Left lung (tissue), 10 donors: ENCODE data around the gene AKAP12. TPM values are rescaled to one million over a fixed set of nuclear protein-coding genes. Genes with fewer than 3 reads are reported as not detected.

Source experiments
- ATAC-seq: fragments of 200-7000 bp; cut with Tn5 transposase; one replicate; pipeline ENCODE4 v1.9.1; 2020; ENCODE audit warnings: moderate library complexity
- DNase-seq, 4 donors: peaks; one replicate each; pipeline ENCODE4 v3.0.0-alpha.2; 2013 to 2020
- H3K27ac ChIP-seq, 2 donors: fragments of 200-600 bp; sonication (generic) in 1 of 2; one replicate each; pipeline versions ENCODE4 v1.5.0 to v1.8.0; 2020 to 2021
- H3K27me3 ChIP-seq, 2 donors: fragments of 200-600 bp; sonication (generic) in 1 of 2; one replicate each; pipeline versions ENCODE4 v1.5.0 to v1.8.0; 2020 to 2021
- H3K36me3 ChIP-seq, 2 donors: fragments of 200-600 bp; sonication (generic) in 1 of 2; one replicate each; pipeline versions ENCODE4 v1.5.0 to v1.8.0; 2020 to 2021
- H3K4me1 ChIP-seq, 2 donors: fragments of 200-600 bp; one replicate each; pipeline ENCODE4 v1.8.0; 2021
- H3K4me3 ChIP-seq, 2 donors: fragments of 200-600 bp; sonication (generic) in 1 of 2; one replicate each; pipeline versions ENCODE4 v1.5.0 to v1.8.0; 2020 to 2021; ENCODE audit warnings: mild to moderate bottlenecking in 1 of 2
- H3K9me3 ChIP-seq, 2 donors: fragments of 200-600 bp; sonication (generic) in 1 of 2; one replicate each; pipeline versions ENCODE4 v1.5.0 to v1.8.0; 2020 to 2021
- intact Hi-C, 2 donors: fragments of 100-400 bp; cut with DNase I; formaldehyde crosslinking; loops; one replicate each; pipeline versions ENCODE4 v1.11.2 to v1.14.2; 2022
- polyA plus RNA-seq, 6 donors: library from polyadenylated mRNA; unstranded; fragments of 120-200 nt; gene quantifications; one replicate each; pipeline ENCODE4 v1.2.1, GENCODE V29; 2013; ENCODE audit not compliant: insufficient read length in 6 of 6
- total RNA-seq, 2 donors: library from RNA; stranded (reverse); fragmentation: NEBNext Ultra II Directional; extraction: Animal tissue kit (Norgen Biotek cat#: 25700); gene quantifications; one replicate each; pipeline ENCODE4 v1.2.1, GENCODE V29; 2021
- TF ChIP-seq, protein P1 (sequence below), 2 donors: fragments of 200-600 bp; sonication (generic) in 1 of 2; IDR thresholded peaks; one replicate each; pipeline versions ENCODE4 v1.5.0 to v1.8.0; 2021; ENCODE audit warnings: antibody characterized with exemption in 2 of 2
- donor health status: DM: no; HTN: yes; CAD: no.
- donor health status: DM: no; HTN: no; CAD: no.

AKAP12 gene
- total and polyA plus RNA-seq, 8 donors, result 28.9 to 125 (median 98.7) TPM

DNA sequence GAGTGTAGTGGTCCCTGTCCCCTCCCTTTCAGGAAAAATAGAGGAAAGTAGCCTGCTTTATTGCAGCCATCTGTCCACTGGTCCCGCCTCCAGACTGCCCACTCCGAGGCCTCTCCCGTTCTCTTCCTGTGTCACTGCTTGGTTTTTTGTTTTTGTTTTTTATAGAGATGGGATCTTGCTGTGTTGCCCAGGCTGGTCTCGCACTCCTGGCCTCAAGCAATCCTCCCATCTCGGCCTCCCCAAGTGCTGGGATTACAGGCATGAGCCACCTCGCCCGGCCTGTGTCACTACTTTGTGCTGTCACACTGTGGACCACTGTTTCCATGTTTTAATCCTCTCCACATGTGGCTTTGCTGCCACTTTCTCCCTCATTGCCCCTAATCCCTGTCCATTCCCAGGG lies 80.4 kb downstream of the AKAP12 start:
- H3K27ac ChIP-seq, result no peak overlapping the region
- ATAC-seq (no peak), DNase-seq (no peak)
- H3K4me3 ChIP-seq, result no peak overlapping the region
- peaks cover 5 to 19% of the 10 kb centered on the region in 2 donors for H3K4me1 ChIP-seq
- H3K9me3 ChIP-seq, result peaks cover 0 to 12% of the 10 kb centered on the region in 2 donors
- H3K36me3 ChIP-seq, result no peaks in the 10 kb centered on the region
- intact Hi-C loops, result loop anchor here in 1 of 2 donors (5.0 kb wide), 1 partner anchor 313 kb away; no protein-coding TSS in a partner anchor
- peaks cover 0 to 10% of the 10 kb centered on the region in 2 donors for H3K27me3 ChIP-seq
- TF ChIP-seq, protein P1, sequence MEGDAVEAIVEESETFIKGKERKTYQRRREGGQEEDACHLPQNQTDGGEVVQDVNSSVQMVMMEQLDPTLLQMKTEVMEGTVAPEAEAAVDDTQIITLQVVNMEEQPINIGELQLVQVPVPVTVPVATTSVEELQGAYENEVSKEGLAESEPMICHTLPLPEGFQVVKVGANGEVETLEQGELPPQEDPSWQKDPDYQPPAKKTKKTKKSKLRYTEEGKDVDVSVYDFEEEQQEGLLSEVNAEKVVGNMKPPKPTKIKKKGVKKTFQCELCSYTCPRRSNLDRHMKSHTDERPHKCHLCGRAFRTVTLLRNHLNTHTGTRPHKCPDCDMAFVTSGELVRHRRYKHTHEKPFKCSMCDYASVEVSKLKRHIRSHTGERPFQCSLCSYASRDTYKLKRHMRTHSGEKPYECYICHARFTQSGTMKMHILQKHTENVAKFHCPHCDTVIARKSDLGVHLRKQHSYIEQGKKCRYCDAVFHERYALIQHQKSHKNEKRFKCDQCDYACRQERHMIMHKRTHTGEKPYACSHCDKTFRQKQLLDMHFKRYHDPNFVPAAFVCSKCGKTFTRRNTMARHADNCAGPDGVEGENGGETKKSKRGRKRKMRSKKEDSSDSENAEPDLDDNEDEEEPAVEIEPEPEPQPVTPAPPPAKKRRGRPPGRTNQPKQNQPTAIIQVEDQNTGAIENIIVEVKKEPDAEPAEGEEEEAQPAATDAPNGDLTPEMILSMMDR (IDR thresholded peaks at IDR 0.05), result no peak

DNA sequence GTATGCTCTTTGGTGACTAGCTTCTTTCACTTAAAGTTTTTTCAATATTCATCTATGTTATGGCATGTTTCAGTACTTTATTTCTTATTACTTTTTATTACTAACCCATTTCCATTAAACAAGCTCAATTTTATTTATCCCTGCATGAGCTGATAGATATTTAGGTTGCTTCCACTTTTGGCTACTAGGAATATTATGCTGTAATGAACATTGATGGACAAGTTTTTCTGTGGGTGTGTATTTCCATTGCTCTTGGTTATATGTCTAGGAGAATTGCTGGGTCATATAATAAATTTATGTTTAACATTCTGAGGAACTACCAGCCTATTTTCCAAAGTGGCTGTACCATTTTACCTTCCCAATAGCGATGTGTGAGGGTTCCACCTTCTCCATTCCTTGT lies 81.7 kb downstream of the AKAP12 start:
- Histone ChIP-seq H3K36me3 (no peaks in the 10 kb centered on the region), H3K27me3 (peaks cover 0 to 23% of the 10 kb centered on the region in 2 donors), H3K4me1 (peaks cover 7 to 30% of the 10 kb centered on the region in 2 donors), H3K27ac (no peak overlapping the region), H3K4me3 (no peak overlapping the region), H3K9me3 (peaks cover 0 to 1% of the 10 kb centered on the region in 2 donors)
- DNase-seq (no peak), ATAC-seq (no peak)
- intact Hi-C loops, result loop anchor here in 1 of 2 donors (5.0 kb wide), 1 partner anchor 314 kb away; no protein-coding TSS in a partner anchor
- TF ChIP-seq, protein P1 (IDR thresholded peaks at IDR 0.05), result no peak

DNA sequence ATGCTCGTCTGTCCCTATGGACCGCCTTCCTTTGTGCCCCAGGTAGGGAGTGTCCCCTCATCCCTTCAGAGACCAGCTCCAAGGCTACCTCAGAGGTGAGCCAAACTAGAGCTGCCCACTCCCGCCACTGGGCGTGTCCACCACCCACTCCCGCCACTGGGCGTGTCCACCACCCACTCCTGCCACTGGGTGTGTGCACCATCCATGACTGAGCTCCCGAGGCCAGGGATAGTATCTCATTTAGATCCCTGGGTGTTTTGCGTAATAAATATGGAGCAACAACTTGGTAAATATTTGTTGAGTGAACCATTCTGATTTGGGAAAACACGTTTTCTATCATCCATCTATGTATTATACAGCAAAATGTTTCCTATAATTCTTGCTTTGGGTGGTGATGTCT lies 82.8 kb downstream of the AKAP12 start:
- TF ChIP-seq, protein P1 (IDR thresholded peaks at IDR 0.05), result no peak
- H3K36me3 ChIP-seq, result no peaks in the 10 kb centered on the region
- no peaks in the 10 kb centered on the region for H3K9me3 ChIP-seq
- peaks cover 0 to 27% of the 10 kb centered on the region in 2 donors for H3K27me3 ChIP-seq
- peaks cover 7 to 30% of the 10 kb centered on the region in 2 donors for H3K4me1 ChIP-seq
- DNase-seq (no peak), ATAC-seq (no peak)
- no peak overlapping the region for H3K4me3 ChIP-seq
- no peak overlapping the region for H3K27ac ChIP-seq
- intact Hi-C loops, result loop anchor here in 1 of 2 donors (5.0 kb wide), 1 partner anchor 315 kb away; no protein-coding TSS in a partner anchor

DNA sequence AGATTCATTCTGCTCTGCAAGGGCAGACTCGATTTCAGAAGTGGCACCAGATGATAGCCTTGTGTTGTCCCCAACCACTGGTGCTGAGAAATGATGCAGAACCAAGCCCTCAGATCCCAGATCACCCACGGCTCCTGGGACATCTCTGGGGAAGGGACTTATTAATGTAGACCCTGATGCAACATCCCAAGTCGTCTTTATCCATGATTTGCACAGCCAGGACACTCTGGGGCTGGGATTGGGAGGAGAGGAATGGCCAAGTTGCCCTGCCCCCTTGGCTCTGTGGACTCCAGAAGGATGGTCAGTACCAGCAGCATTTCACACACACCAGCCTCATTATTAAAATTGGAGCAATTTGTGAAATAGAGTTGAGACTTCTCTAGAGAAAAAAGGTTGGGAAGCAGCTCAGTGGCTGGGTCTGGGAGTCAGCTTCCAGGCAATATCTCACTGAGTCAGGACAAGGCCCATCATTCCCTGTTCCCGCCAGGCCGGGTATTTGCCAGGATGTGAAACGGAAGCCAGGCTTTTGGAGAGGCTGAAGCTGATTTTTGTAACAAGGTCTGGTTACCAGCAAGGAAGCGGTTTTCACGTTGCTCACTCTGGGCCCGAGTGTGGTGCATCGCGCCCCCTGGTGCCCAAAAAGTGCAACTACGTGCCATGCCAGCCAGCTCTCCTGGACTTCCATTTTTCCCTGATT lies 84.2 kb downstream of the AKAP12 start:
- DNase-seq (peak; percentile 77 to 93 (median 87)), ATAC-seq (peak; percentile 94)
- Histone ChIP-seq H3K4me3 (no peak overlapping the region), H3K27me3 (peaks cover 0 to 27% of the 10 kb centered on the region in 2 donors), H3K27ac (peak overlapping the region in 1 of 2 donors; percentile 45), H3K36me3 (no peaks in the 10 kb centered on the region), H3K9me3 (no peaks in the 10 kb centered on the region), H3K4me1 (peaks cover 7 to 30% of the 10 kb centered on the region in 2 donors)
- TF ChIP-seq, protein P1 (IDR thresholded peaks at IDR 0.05), result peak; percentile 94 to 96
- intact Hi-C loops, result loop anchor here in 1 of 2 donors (5.0 kb wide), 1 partner anchor 317 kb away; no protein-coding TSS in a partner anchor

DNA sequence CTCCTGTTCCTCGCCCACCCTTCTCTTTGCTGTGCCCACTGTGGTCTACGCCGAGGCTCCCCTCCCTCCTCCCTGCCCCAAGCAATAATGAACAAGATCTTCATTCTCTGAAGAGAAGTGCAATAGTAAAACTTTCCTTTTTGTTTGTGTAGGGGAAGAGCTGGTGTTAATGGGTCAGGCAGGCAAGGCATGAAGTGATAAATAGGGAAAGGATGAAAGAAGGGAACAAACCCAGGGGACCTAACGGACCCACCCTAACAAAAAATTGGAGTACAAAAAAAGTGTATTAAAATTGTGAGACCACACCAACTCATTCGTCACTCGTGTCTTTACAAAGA lies 84.7 kb downstream of the AKAP12 start:
- no peak overlapping the region for H3K27ac ChIP-seq

More for the DNA sequence above, 84.7 kb downstream of the AKAP12 start:
- no peaks in the 10 kb centered on the region for H3K36me3 ChIP-seq
- intact Hi-C loops, result loop anchor here in 1 of 2 donors (5.0 kb wide), 1 partner anchor 317 kb away; no protein-coding TSS in a partner anchor
- no peak for ATAC-seq
- H3K9me3 ChIP-seq, result no peaks in the 10 kb centered on the region
- H3K27me3 ChIP-seq, result peaks cover 0 to 27% of the 10 kb centered on the region in 2 donors
- TF ChIP-seq, protein P1 (IDR thresholded peaks at IDR 0.05), result no peak
- H3K4me3 ChIP-seq, result no peak overlapping the region
- no peak for DNase-seq
- peaks cover 7 to 30% of the 10 kb centered on the region in 2 donors for H3K4me1 ChIP-seq
